Effector memory CD4-positive, alpha-beta T cell (primary cell): ENCODE data around the gene DCBLD2.
"Not testable (repeated sequence)": the region's sequence is repeated elsewhere in the genome, so short reads cannot be mapped to it uniquely, and the experiment has no call there.

Experiments
- DNase-seq, 3 donors: peaks; one replicate each; pipeline ENCODE4 v3.0.0-alpha.2; 2020
- H3K27ac ChIP-seq: 2 replicates; pipeline ENCODE4 v1.7.0; 2013; ENCODE audit warnings: mild to moderate bottlenecking, low read length, moderate library complexity; ENCODE audit not compliant: insufficient read depth, poor library complexity, severe bottlenecking
- H3K27me3 ChIP-seq: replicated peaks from 2 replicates; pipeline ENCODE4 v1.7.0; 2013; ENCODE audit warnings: mild to moderate bottlenecking, low read length; ENCODE audit not compliant: insufficient read depth, control insufficient read depth, poor library complexity, severe bottlenecking
- H3K36me3 ChIP-seq: 2 replicates; pipeline ENCODE4 v1.7.0; 2013; ENCODE audit warnings: mild to moderate bottlenecking, low read length, moderate library complexity; ENCODE audit not compliant: control insufficient read depth, insufficient read depth
- H3K4me1 ChIP-seq: 2 replicates; pipeline ENCODE4 v1.7.0; 2013; ENCODE audit warnings: low read length, mild to moderate bottlenecking; ENCODE audit not compliant: control insufficient read depth, insufficient read depth, poor library complexity, severe bottlenecking
- H3K4me3 ChIP-seq: 2 replicates; pipeline ENCODE4 v1.7.0; 2013; ENCODE audit warnings: low read length, low read depth, mild to moderate bottlenecking; ENCODE audit not compliant: insufficient read depth, poor library complexity, severe bottlenecking
- H3K9me3 ChIP-seq: 2 replicates; pipeline ENCODE4 v1.7.0; 2013; ENCODE audit warnings: mild to moderate bottlenecking, low read length, moderate library complexity; ENCODE audit not compliant: control insufficient read depth

DCBLD2 gene

DNA sequence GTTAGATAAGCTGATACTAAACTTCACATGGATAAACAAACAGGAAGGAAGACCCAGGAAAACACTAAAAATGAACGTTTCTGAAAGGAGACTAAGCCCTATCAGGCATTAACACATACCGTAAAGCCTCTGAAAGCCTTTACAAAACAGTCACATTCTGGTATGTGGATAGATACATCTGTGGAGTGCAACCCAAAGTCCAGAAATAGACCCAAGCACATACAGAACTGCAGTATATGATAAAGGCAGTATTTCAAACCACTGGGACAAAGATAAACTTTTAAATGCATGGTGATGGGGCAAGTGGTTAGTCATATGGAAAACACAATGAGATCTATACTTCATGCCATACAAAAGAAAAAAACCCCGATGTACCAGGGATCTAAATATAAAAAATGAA is 26.0 kb downstream of the DCBLD2 start:
- Histone ChIP-seq H3K4me3 (no peak overlapping the region), H3K27ac (no peak overlapping the region), H3K27me3 (no peaks in the 10 kb centered on the region), H3K36me3 (no peaks in the 10 kb centered on the region), H3K4me1 (no peaks in the 10 kb centered on the region), H3K9me3 (no peaks in the 10 kb centered on the region)
- no peak for DNase-seq

DNA sequence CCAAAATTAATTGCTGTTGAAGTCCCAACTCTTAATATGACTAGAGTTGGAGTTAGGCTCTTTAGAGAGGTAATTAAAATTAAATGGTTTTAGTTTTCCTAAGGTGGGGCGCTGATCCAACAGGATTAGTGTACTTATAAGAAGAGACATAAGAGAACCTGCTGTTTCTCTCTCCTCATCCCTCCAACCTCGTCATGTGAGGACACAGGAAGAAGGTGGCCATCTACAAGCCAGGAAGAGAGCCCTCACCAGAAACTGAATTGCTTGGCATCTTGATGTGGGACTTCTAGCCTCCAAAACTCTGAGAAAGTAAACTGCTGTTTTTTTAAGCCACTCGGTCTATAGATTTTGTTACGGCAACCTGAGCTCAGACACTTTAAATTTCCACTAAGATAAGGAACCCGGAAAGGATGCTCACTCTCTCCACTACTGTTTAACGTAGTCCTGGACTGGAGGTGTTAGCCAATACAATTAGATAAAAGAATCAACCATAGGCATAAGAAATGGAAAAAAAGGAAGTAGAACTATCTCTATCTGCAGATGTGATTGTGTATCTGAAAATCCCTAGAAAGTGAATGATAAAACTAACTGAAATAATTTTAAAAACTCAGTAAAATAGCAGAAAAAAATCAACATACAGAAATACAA is 26.8 kb downstream of the DCBLD2 start:
- no peaks in the 10 kb centered on the region for H3K9me3 ChIP-seq
- H3K27ac ChIP-seq: no peak overlapping the region
- H3K4me3 ChIP-seq: no peak overlapping the region
- no peaks in the 10 kb centered on the region for H3K4me1 ChIP-seq
- H3K27me3 ChIP-seq: no peaks in the 10 kb centered on the region
- DNase-seq: no peak
- H3K36me3 ChIP-seq: no peaks in the 10 kb centered on the region

GRCh38 chr3:98869391-98869790 is 32.1 kb downstream of the DCBLD2 start:
- Histone ChIP-seq H3K4me3 (no peak overlapping the region), H3K4me1 (no peaks in the 10 kb centered on the region), H3K27ac (no peak overlapping the region), H3K9me3 (no peaks in the 10 kb centered on the region), H3K27me3 (no peaks in the 10 kb centered on the region), H3K36me3 (no peaks in the 10 kb centered on the region)
- no peak for DNase-seq

DNA sequence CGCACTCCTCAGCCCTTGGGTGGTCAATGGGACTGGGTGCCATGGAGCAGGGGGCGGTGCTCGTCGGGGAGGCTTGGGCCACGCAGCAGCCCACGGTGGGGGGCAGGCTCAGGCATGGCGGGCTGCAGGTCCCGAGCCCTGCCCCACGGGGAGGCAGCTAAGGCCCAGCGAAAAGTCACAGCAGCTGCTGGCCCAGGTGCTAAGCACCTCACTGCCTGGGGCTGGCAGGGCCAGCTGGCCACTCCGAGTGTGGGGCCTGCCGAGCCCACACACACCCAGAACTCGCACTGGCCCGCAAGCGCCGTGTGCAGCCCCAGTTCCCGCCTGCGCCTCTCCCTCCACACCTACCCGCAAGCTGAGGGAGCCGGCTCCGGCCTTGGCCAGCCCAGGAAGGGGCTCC is 43.5 kb downstream of the DCBLD2 start:
- not testable (repeated sequence) for H3K27ac ChIP-seq, DNase-seq, H3K36me3 ChIP-seq, H3K4me1 ChIP-seq, H3K27me3 ChIP-seq, H3K4me3 ChIP-seq, H3K9me3 ChIP-seq

GRCh38 chr3:98857258-98857657 is 44.2 kb downstream of the DCBLD2 start:
- H3K27me3 ChIP-seq, H3K9me3 ChIP-seq, H3K27ac ChIP-seq, DNase-seq, H3K36me3 ChIP-seq, H3K4me3 ChIP-seq, H3K4me1 ChIP-seq: not testable (repeated sequence)

DNA sequence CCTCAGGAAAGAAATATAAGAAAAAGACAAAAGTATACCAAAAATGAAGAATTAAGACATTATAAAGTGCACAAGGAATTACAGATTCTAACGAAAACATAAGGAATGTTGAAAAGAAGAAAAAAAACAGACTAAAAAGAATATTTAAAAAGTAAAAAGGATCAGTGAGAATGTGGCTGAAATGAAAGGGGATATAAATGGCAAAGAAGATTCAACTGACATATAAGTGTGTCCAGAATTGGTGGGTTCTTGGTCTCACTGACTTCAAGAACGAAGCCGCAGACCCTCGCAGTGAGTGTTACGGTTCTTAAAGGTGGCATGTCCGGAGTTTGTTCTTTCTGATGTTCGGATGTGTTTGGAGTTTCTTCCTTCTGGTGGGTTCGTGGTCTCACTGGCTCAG is 44.8 kb downstream of the DCBLD2 start:
- H3K9me3 ChIP-seq: no peaks in the 10 kb centered on the region
- no peaks in the 10 kb centered on the region for H3K36me3 ChIP-seq
- no peaks in the 10 kb centered on the region for H3K27me3 ChIP-seq
- H3K27ac ChIP-seq: no peak overlapping the region
- H3K4me1 ChIP-seq: no peaks in the 10 kb centered on the region
- no peak overlapping the region for H3K4me3 ChIP-seq
- DNase-seq: no peak

DNA sequence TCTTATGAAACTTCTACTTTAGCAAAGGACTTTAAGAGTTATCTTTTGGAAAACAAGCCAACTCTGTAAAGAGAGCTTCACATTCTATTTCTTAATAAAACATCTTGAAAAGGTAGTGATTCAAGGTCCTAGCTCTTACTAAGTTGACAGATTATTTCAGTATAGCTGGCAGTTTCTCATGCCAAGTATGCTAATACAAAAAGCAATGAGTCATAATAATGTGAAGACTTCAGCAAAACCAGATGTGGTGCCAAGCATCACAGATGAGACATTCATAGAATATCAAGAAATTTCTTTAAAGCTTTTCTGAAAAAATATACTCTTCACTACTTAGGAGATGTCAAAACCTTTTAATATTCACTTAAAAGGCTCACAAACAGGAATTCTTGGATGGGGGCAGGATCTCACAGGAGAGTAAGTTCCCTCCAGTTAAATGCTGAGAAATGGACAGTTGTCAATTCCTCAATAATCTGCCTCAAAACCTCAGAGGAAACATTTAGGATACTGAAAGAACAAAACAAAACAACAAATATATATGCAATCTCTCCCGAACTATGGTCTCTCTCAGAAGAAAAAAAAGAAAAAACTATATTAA is 45.6 kb downstream of the DCBLD2 start:
- no peaks in the 10 kb centered on the region for H3K27me3 ChIP-seq
- H3K9me3 ChIP-seq: no peaks in the 10 kb centered on the region
- no peak overlapping the region for H3K27ac ChIP-seq
- H3K4me1 ChIP-seq: no peaks in the 10 kb centered on the region
- H3K36me3 ChIP-seq: no peaks in the 10 kb centered on the region
- no peak overlapping the region for H3K4me3 ChIP-seq
- no peak for DNase-seq

DNA sequence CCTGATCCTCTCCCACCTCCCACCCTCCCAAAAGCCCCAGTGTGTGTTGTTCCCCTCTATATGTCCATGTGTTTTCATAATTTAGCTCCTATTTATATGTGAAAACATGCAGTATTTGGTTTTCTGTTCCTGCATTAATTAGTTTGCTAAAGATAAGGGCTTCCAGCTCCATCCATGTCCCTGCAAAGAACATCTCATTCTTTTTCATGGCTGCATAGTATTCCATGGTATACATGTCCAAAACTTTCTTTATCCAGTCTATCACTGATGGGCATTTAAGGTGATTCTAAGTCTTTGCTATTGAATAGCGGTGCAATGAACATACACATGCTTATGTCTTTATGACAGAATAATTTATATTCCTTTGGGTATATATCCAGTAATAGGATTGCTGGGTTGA is 53.4 kb downstream of the DCBLD2 start:
- Histone ChIP-seq H3K27ac (no peak overlapping the region), H3K27me3 (no peaks in the 10 kb centered on the region), H3K9me3 (no peaks in the 10 kb centered on the region), H3K4me3 (no peak overlapping the region), H3K36me3 (no peaks in the 10 kb centered on the region), H3K4me1 (no peaks in the 10 kb centered on the region)
- no peak for DNase-seq

DNA sequence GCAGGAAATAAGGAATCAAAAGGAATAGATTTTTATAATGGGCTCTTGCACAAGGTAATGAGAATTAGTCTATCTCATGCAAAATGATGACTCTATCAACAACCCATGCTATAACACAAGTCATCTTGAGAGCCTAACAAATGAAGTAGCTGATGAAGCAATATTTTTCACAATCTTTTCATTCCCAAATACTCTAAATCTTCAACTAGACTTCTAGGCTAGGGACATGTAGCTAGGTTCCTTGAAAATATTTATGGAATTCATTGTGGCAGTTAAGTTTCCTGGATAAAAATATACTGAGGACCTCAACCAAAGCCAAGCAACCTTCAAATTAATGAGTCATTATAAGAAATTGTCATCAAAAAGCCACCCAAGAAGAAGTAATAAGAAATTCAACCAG is 55.4 kb downstream of the DCBLD2 start:
- Histone ChIP-seq H3K27me3 (no peaks in the 10 kb centered on the region), H3K36me3 (no peaks in the 10 kb centered on the region), H3K4me3 (no peak overlapping the region), H3K27ac (no peak overlapping the region), H3K9me3 (no peaks in the 10 kb centered on the region), H3K4me1 (no peaks in the 10 kb centered on the region)
- no peak for DNase-seq

- DNase-seq: no peak
- no peaks in the 10 kb centered on the region for H3K36me3 ChIP-seq
- H3K4me3 ChIP-seq: no peak overlapping the region
- H3K27me3 ChIP-seq: no peaks in the 10 kb centered on the region
- no peaks in the 10 kb centered on the region for H3K9me3 ChIP-seq
- no peak overlapping the region for H3K27ac ChIP-seq
- H3K4me1 ChIP-seq: no peaks in the 10 kb centered on the region
Measured at GRCh38 chr3:98843266-98843959, 58.1 kb downstream of the DCBLD2 start.
